ENCODE results near the gene SLC13A2.
"Not testable (repeated sequence)": the region's sequence is repeated elsewhere in the genome, so short reads cannot be mapped to it uniquely, and the experiment has no call there.

SLC13A2 gene

GRCh38 chr17:28519236-28519635 is 45.8 kb downstream of the SLC13A2 start:
- no peak for TF ChIP-seq CTCF (IDR thresholded peaks at IDR 0.05; ENCODE audit: extremely low read depth, missing control alignments)
- DNase-seq (ENCODE audit: low spot score), result no peak

- TF ChIP-seq CTCF (IDR thresholded peaks at IDR 0.05; ENCODE audit: extremely low read depth, missing control alignments), result no peak
- no peak for DNase-seq (ENCODE audit: low spot score)
Observed at GRCh38 chr17:28520687-28521086, 47.2 kb downstream of the SLC13A2 start.

GRCh38 chr17:28521311-28522085 is 48.1 kb downstream of the SLC13A2 start:
- DNase-seq (ENCODE audit: low spot score), result no peak
- no peak for TF ChIP-seq CTCF (IDR thresholded peaks at IDR 0.05; ENCODE audit: extremely low read depth, missing control alignments)

- DNase-seq (ENCODE audit: low spot score), result not testable (repeated sequence)
Observed at GRCh38 chr17:28522281-28522680, 48.8 kb downstream of the SLC13A2 start.

- no peak for TF ChIP-seq CTCF (IDR thresholded peaks at IDR 0.05; ENCODE audit: extremely low read depth, missing control alignments)
- DNase-seq (ENCODE audit: low spot score), result no peak
Observed at GRCh38 chr17:28523186-28523585, 49.7 kb downstream of the SLC13A2 start.

- no peak for DNase-seq (ENCODE audit: low spot score)
- TF ChIP-seq CTCF (IDR thresholded peaks at IDR 0.05; ENCODE audit: extremely low read depth, missing control alignments), result no peak
Observed at GRCh38 chr17:28523876-28524275, 50.4 kb downstream of the SLC13A2 start.

- TF ChIP-seq CTCF (IDR thresholded peaks at IDR 0.05; ENCODE audit: extremely low read depth, missing control alignments), result no peak
- DNase-seq (ENCODE audit: low spot score), result no peak
Observed at GRCh38 chr17:28524476-28525424, 51.3 kb downstream of the SLC13A2 start.
